HEK293 (cell line): ENCODE measurements around the gene ITPA.

ENCODE experiments used
- BCL11B ChIP-seq: fragments of 450-650 bp; formaldehyde crosslinking; IDR thresholded peaks from 2 replicates; pipeline ENCODE4 v1.5.1; 2016; ENCODE audit warnings: low read depth, missing biosample characterization, missing genetic modification characterization
- KLF1 ChIP-seq: fragments of 450-650 bp; formaldehyde crosslinking; IDR thresholded peaks from 2 replicates; pipeline ENCODE4 v1.5.1; 2016; ENCODE audit warnings: missing biosample characterization, missing genetic modification characterization
- MYNN ChIP-seq: fragments of 450-650 bp; formaldehyde crosslinking; IDR thresholded peaks from 2 replicates; pipeline ENCODE4 v1.5.1; 2016; ENCODE audit warnings: missing biosample characterization, missing genetic modification characterization, borderline replicate concordance
- SCRT1 ChIP-seq: fragments of 450-650 bp; formaldehyde crosslinking; IDR thresholded peaks from 2 replicates; pipeline ENCODE4 v1.5.1; 2016; ENCODE audit warnings: missing biosample characterization, missing genetic modification characterization, borderline replicate concordance
- SETDB1 ChIP-seq: IDR thresholded peaks from one replicate; pipeline ENCODE4 v1.6.1; 2017; ENCODE audit warnings: mild to moderate bottlenecking, low read length, moderate library complexity, mixed read lengths; ENCODE audit not compliant: insufficient read length
- ZBTB1 ChIP-seq: fragments of 450-650 bp; formaldehyde crosslinking; IDR thresholded peaks from 2 replicates; pipeline ENCODE4 v1.5.1; 2016; ENCODE audit warnings: missing biosample characterization, missing genetic modification characterization
- ZBTB20 ChIP-seq: fragments of 450-650 bp; formaldehyde crosslinking; IDR thresholded peaks from 2 replicates; pipeline ENCODE4 v1.5.1; 2016; ENCODE audit warnings: missing biosample characterization, missing genetic modification characterization
- ZFHX2 ChIP-seq: fragments of 450-650 bp; formaldehyde crosslinking; conservative IDR thresholded peaks from 2 replicates; pipeline ENCODE4 v1.5.1; 2016; ENCODE audit warnings: missing biosample characterization, missing genetic modification characterization
- ZNF121 ChIP-seq: fragments of 450-650 bp; formaldehyde crosslinking; IDR thresholded peaks from 2 replicates; pipeline ENCODE4 v1.5.1; 2016; ENCODE audit warnings: missing biosample characterization, missing genetic modification characterization
- ZNF248 ChIP-seq: fragments of 450-650 bp; formaldehyde crosslinking; IDR thresholded peaks from 2 replicates; pipeline ENCODE4 v1.5.1; 2017; ENCODE audit warnings: missing biosample characterization, missing genetic modification characterization
- ZNF292 ChIP-seq: fragments of 450-650 bp; formaldehyde crosslinking; IDR thresholded peaks from 2 replicates; pipeline ENCODE4 v1.5.1; 2016; ENCODE audit warnings: low read depth, missing biosample characterization, missing genetic modification characterization, borderline replicate concordance
- ZNF37A ChIP-seq: fragments of 450-650 bp; IDR thresholded peaks from 2 replicates; pipeline ENCODE4 v1.5.1; 2018; ENCODE audit warnings: missing biosample characterization, missing genetic modification characterization
- ZNF404 ChIP-seq: fragments of 450-650 bp; formaldehyde crosslinking; IDR thresholded peaks from 2 replicates; pipeline ENCODE4 v1.5.1; 2017; ENCODE audit warnings: missing biosample characterization, missing genetic modification characterization
- ZNF548 ChIP-seq: fragments of 450-650 bp; formaldehyde crosslinking; IDR thresholded peaks from 2 replicates; pipeline ENCODE4 v1.5.1; 2016; ENCODE audit warnings: missing biosample characterization, missing genetic modification characterization
- ZNF555 ChIP-seq: fragments of 450-650 bp; formaldehyde crosslinking; conservative IDR thresholded peaks from 2 replicates; pipeline ENCODE4 v1.5.1; 2017; ENCODE audit warnings: missing biosample characterization, mild to moderate bottlenecking, missing genetic modification characterization, inconsistent platforms
- ZNF571 ChIP-seq: fragments of 450-650 bp; formaldehyde crosslinking; IDR thresholded peaks from 2 replicates; pipeline ENCODE4 v1.5.0; 2017; ENCODE audit warnings: missing biosample characterization, missing genetic modification characterization
- ZNF626 ChIP-seq: fragments of 450-650 bp; sonication (Bioruptor Pico); formaldehyde crosslinking; IDR thresholded peaks from 2 replicates; pipeline ENCODE4 v1.5.1; 2018; ENCODE audit warnings: missing biosample characterization, missing genetic modification characterization, inconsistent platforms
- ZNF664 ChIP-seq: fragments of 450-650 bp; formaldehyde crosslinking; IDR thresholded peaks from 2 replicates; pipeline ENCODE4 v1.5.1; 2016; ENCODE audit warnings: missing biosample characterization, missing genetic modification characterization
- ZNF701 ChIP-seq: fragments of 450-650 bp; formaldehyde crosslinking; IDR thresholded peaks from 2 replicates; pipeline ENCODE4 v1.5.1; 2016; ENCODE audit warnings: missing biosample characterization, missing genetic modification characterization
- ZNF707 ChIP-seq: fragments of 450-650 bp; formaldehyde crosslinking; IDR thresholded peaks from 2 replicates; pipeline ENCODE4 v1.5.1; 2016; ENCODE audit warnings: missing biosample characterization, missing genetic modification characterization
- ZNF76 ChIP-seq: fragments of 450-650 bp; formaldehyde crosslinking; IDR thresholded peaks from 2 replicates; pipeline ENCODE4; 2016; ENCODE audit warnings: low read depth, missing biosample characterization, missing genetic modification characterization, borderline replicate concordance
- ZNF843 ChIP-seq: fragments of 450-650 bp; formaldehyde crosslinking; IDR thresholded peaks from 2 replicates; pipeline ENCODE4 v1.5.1; 2016; ENCODE audit warnings: missing biosample characterization, missing genetic modification characterization
- TF ChIP-seq, protein P1 (sequence below): fragments of 450-650 bp; IDR thresholded peaks from 2 replicates; pipeline ENCODE4 v1.5.1; 2018; ENCODE audit warnings: missing biosample characterization, missing genetic modification characterization
- TF ChIP-seq, protein P2 (sequence below): fragments of 450-650 bp; formaldehyde crosslinking; IDR thresholded peaks from 2 replicates; pipeline ENCODE4 v1.5.1; 2017; ENCODE audit warnings: missing biosample characterization, missing genetic modification characterization
- TF ChIP-seq, protein P3 (sequence below): fragments of 450-650 bp; formaldehyde crosslinking; IDR thresholded peaks from 2 replicates; pipeline ENCODE4 v1.5.1; 2016; ENCODE audit warnings: missing biosample characterization, missing genetic modification characterization
- TF ChIP-seq, protein P4 (sequence below): fragments of 450-650 bp; formaldehyde crosslinking; IDR thresholded peaks from 2 replicates; pipeline ENCODE4 v1.5.1; 2017; ENCODE audit warnings: missing biosample characterization, missing genetic modification characterization
- TF ChIP-seq, protein P5 (sequence below): fragments of 450-650 bp; formaldehyde crosslinking; IDR thresholded peaks from 2 replicates; pipeline ENCODE4 v1.5.1; 2016; ENCODE audit warnings: missing biosample characterization, missing genetic modification characterization
- TF ChIP-seq, protein P6 (sequence below): fragments of 450-650 bp; formaldehyde crosslinking; IDR thresholded peaks from 2 replicates; pipeline ENCODE4 v1.5.1; 2016; ENCODE audit warnings: missing biosample characterization, missing genetic modification characterization

ITPA gene

DNA sequence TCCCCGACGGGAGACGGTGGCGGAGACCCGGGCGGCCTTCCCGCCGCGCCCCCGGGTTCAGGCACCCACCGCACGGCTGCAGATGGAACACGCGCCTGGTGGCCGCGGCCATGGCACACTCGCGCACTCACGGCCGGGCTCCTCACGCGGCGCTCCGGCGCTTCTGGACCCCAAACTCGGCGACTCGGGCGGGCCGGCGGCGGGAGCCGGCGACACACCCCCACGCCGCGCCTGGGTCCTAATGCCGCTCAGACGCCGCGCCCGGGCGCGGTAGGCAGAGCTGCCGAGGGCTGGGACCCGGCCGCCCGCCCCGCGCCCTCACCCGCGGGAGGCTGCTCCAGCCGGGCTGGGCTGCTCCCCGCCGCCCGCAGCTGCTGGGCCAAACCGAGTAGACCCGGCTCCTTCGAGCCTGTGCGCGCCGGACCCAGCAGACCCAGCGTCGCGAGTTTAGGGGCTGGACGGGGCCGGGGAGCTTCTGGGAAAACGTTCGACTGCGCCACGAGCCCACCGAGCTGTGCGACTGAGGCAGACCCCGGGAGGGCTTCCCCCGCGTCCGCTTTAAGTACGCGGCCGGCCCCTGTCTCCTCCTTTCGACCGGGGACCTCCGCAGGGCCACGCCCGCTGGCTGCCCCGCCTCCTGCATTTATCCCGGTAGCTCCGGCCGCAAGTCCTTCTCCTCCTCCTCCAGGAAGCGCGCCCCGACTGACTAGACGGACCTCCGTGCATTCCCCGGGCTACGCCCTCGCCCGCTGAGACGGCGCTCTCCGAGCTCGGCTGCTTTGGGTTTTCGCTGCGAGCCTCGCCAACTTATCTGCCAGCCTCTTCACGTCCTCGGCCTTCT, 29.9 kb downstream of the ITPA start, which contains the start of gene SLC4A11 (continued):
- TF ChIP-seq BCL11B (tag by site-specific recombination): no peak
- no peak for TF ChIP-seq ZNF121 (tag by site-specific recombination)
- no peak for TF ChIP-seq ZNF404 (tag by site-specific recombination)
- TF ChIP-seq SETDB1: no peak
- TF ChIP-seq, protein P1, sequence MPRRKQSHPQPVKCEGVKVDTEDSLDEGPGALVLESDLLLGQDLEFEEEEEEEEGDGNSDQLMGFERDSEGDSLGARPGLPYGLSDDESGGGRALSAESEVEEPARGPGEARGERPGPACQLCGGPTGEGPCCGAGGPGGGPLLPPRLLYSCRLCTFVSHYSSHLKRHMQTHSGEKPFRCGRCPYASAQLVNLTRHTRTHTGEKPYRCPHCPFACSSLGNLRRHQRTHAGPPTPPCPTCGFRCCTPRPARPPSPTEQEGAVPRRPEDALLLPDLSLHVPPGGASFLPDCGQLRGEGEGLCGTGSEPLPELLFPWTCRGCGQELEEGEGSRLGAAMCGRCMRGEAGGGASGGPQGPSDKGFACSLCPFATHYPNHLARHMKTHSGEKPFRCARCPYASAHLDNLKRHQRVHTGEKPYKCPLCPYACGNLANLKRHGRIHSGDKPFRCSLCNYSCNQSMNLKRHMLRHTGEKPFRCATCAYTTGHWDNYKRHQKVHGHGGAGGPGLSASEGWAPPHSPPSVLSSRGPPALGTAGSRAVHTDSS (tag by site-specific recombination): no peak
- no peak for TF ChIP-seq ZBTB1 (tag by site-specific recombination)
- no peak for TF ChIP-seq ZNF555 (tag by site-specific recombination)
- TF ChIP-seq ZNF292 (tag by site-specific recombination): no peak
- peak; percentile 72; the same call in 1 of the 2 replicates for TF ChIP-seq ZBTB20
- TF ChIP-seq ZFHX2 (tag by site-specific recombination): 0 out of 2 replicates have a peak, but pooled peaks have one; percentile 21
- peak; percentile 66; the same call in 1 of the 2 replicates for TF ChIP-seq ZNF76
- no peak for TF ChIP-seq MYNN (tag by site-specific recombination)
- TF ChIP-seq KLF1 (tag by site-specific recombination): peak; percentile 45
- no peak for TF ChIP-seq ZNF548
- TF ChIP-seq, protein P2, sequence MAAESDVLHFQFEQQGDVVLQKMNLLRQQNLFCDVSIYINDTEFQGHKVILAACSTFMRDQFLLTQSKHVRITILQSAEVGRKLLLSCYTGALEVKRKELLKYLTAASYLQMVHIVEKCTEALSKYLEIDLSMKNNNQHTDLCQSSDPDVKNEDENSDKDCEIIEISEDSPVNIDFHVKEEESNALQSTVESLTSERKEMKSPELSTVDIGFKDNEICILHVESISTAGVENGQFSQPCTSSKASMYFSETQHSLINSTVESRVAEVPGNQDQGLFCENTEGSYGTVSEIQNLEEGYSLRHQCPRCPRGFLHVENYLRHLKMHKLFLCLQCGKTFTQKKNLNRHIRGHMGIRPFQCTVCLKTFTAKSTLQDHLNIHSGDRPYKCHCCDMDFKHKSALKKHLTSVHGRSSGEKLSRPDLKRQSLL: peak; percentile 7; the same call in 1 of the 2 replicates
- TF ChIP-seq ZNF843 (tag by site-specific recombination): no peak
- TF ChIP-seq, protein P3, sequence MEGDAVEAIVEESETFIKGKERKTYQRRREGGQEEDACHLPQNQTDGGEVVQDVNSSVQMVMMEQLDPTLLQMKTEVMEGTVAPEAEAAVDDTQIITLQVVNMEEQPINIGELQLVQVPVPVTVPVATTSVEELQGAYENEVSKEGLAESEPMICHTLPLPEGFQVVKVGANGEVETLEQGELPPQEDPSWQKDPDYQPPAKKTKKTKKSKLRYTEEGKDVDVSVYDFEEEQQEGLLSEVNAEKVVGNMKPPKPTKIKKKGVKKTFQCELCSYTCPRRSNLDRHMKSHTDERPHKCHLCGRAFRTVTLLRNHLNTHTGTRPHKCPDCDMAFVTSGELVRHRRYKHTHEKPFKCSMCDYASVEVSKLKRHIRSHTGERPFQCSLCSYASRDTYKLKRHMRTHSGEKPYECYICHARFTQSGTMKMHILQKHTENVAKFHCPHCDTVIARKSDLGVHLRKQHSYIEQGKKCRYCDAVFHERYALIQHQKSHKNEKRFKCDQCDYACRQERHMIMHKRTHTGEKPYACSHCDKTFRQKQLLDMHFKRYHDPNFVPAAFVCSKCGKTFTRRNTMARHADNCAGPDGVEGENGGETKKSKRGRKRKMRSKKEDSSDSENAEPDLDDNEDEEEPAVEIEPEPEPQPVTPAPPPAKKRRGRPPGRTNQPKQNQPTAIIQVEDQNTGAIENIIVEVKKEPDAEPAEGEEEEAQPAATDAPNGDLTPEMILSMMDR: no peak
- TF ChIP-seq, protein P4, sequence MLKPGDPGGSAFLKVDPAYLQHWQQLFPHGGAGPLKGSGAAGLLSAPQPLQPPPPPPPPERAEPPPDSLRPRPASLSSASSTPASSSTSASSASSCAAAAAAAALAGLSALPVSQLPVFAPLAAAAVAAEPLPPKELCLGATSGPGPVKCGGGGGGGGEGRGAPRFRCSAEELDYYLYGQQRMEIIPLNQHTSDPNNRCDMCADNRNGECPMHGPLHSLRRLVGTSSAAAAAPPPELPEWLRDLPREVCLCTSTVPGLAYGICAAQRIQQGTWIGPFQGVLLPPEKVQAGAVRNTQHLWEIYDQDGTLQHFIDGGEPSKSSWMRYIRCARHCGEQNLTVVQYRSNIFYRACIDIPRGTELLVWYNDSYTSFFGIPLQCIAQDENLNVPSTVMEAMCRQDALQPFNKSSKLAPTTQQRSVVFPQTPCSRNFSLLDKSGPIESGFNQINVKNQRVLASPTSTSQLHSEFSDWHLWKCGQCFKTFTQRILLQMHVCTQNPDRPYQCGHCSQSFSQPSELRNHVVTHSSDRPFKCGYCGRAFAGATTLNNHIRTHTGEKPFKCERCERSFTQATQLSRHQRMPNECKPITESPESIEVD: no peak
- TF ChIP-seq ZNF701 (tag by site-specific recombination): no peak
- TF ChIP-seq ZNF37A (tag by site-specific recombination): peak; percentile 31; the same call in 1 of the 2 replicates
- TF ChIP-seq, protein P5, sequence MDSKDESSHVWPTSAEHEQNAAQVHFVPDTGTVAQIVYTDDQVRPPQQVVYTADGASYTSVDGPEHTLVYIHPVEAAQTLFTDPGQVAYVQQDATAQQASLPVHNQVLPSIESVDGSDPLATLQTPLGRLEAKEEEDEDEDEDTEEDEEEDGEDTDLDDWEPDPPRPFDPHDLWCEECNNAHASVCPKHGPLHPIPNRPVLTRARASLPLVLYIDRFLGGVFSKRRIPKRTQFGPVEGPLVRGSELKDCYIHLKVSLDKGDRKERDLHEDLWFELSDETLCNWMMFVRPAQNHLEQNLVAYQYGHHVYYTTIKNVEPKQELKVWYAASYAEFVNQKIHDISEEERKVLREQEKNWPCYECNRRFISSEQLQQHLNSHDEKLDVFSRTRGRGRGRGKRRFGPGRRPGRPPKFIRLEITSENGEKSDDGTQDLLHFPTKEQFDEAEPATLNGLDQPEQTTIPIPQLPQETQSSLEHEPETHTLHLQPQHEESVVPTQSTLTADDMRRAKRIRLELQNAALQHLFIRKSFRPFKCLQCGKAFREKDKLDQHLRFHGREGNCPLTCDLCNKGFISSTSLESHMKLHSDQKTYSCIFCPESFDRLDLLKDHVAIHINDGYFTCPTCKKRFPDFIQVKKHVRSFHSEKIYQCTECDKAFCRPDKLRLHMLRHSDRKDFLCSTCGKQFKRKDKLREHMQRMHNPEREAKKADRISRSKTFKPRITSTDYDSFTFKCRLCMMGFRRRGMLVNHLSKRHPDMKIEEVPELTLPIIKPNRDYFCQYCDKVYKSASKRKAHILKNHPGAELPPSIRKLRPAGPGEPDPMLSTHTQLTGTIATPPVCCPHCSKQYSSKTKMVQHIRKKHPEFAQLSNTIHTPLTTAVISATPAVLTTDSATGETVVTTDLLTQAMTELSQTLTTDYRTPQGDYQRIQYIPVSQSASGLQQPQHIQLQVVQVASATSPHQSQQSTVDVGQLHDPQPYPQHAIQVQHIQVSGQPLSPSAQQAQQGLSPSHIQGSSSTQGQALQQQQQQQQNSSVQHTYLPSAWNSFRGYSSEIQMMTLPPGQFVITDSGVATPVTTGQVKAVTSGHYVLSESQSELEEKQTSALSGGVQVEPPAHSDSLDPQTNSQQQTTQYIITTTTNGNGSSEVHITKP: peak; percentile 65
- TF ChIP-seq, protein P6, sequence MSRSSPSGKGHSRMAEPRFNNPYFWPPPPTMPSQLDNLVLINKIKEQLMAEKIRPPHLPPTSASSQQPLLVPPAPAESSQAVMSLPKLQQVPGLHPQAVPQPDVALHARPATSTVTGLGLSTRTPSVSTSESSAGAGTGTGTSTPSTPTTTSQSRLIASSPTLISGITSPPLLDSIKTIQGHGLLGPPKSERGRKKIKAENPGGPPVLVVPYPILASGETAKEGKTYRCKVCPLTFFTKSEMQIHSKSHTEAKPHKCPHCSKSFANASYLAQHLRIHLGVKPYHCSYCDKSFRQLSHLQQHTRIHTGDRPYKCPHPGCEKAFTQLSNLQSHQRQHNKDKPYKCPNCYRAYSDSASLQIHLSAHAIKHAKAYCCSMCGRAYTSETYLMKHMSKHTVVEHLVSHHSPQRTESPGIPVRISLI (tag by site-specific recombination): no peak
- no peak for TF ChIP-seq ZNF571 (tag by site-specific recombination)
- TF ChIP-seq ZNF248: no peak
- TF ChIP-seq ZNF664 (tag by site-specific recombination): no peak
- TF ChIP-seq ZNF626 (tag by site-specific recombination): no peak
- TF ChIP-seq SCRT1 (tag by site-specific recombination): no peak
- no peak for TF ChIP-seq ZNF707 (tag by site-specific recombination)
